HL-60/S4 treated with phorbol 12-myristate 13-acetate at 8.2 ng/mL for 4 days and 3 days (cell line): ENCODE measurements around the gene MYH15.
"Not testable (repeated sequence)": the region's sequence is repeated elsewhere in the genome, so short reads cannot be mapped to it uniquely, and the experiment has no call there.

Experiments used
- in situ Hi-C: fragments of 300-500 bp; cut with MboI; formaldehyde crosslinking; loops from 2 replicates; pipeline ENCODE4 v1.15.0; 2022; ENCODE audit warnings: low sequenced_read_pairs

The MYH15 gene

DNA sequence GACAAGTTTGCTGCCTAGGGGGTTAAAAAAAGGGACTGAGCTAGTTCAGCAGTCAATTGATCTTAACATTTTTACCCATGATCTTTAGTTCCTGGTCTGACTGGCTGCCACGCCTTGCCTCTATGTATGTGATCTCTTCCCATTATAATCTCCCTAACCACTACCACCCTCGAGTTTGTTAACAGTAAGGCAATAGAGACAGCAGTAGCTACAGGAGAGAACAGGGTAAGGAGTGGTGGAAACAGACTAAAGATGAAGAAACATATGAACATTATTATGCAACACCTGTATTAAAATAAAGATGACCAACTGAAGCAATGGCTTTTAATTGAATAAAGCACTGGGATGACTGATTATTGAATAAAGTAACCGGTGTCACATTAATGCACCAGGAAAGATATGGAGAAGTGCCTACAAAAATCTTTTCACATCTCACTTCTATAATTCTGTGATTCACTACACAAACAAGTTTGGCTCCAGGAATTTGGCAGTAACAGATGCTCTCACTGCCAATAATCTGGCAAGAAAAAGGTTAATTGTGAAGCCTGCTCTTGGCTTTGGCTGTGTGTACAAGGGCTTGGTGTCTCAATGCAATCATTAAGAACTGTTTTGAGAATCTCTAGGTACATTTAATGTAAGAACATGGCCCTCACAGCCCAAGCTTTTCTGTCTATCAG is 118.3 kb downstream of the MYH15 start:
- in situ Hi-C loops, result no loop called here

DNA sequence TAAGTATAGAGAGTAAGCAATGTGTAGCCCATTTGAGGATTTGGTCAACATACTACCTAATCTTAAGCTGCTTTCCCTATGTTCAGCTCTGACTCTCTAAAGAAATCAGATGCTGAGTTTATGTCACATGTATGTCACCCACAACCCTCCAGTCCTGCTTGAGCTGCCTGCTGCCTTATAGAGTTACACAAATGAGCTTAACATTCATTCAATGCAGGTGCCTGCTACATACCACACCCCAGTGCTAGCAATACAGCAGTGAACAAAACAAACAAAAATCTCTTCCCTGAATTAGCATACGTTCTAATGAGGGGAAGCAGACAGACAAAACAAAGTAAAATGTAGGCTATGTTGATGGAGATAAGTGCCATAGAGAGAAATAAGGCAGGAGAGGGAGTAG is 121.0 kb downstream of the MYH15 start:
- in situ Hi-C loops, result no loop called here

DNA sequence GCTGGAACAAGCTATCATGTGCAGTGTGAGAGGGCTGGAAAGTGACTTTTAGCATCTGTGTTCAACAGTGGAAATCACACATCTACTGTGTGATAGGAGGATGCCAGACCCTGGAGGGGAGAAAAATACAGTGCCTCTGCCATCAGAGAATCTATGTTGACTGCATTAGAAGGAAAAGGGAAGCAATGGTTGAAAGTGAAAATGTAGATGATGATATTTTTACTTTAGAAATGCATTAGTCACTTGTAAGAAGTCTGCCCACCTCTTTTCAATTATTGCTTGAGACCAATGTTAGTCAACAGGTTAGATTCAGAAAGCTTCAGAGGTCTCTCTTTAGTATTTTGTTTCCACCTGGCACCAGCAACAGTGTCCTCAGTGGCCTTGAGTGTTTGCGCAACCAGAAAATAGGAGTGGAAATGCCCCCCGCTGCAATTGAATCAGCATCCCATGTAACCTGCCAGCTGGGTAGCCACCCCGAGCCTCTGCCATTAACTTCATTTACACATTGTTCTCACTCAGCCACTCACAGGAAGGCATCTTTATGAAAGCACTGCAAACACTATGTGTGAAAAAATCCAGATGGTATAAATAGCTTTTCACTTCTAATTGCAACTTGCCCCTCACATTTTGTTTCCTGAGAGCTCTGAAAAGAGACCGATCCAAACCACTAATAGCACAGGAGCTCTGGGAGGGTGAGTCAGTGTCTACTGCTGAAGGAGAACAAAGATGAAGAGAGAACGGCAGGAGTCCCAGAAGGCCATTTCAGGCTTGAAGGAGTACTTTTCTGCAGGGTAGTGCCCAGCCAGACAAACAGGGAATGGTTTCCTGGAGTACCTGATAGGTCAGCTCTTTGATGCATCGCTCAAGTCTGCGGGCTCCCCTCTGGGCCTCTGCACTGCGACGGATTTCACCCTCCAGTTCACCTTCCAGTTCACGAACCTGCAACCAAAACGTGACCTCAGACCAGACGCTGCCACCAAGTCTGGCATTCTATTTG is 122.0 kb downstream of the MYH15 start:
- in situ Hi-C loops, result no loop called here

DNA sequence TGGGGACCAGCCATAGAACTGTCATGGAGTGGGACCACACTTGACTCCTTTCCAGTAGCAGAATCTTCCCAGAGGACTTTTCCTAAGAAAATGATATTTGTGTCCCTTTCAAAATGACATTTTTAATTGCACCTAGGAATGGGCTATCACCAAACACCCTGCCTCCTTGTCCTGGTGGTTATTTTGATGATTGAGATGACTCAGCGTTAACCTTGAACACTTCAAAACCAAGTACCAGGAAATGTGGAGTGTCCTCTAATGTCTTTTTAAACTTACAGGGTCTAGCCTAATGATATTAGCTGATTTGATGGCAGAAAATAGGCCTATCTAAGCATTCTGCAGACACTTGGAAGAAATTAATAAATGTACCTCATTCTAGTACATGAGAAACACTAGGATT is 123.3 kb downstream of the MYH15 start:
- in situ Hi-C loops, result no loop called here

DNA sequence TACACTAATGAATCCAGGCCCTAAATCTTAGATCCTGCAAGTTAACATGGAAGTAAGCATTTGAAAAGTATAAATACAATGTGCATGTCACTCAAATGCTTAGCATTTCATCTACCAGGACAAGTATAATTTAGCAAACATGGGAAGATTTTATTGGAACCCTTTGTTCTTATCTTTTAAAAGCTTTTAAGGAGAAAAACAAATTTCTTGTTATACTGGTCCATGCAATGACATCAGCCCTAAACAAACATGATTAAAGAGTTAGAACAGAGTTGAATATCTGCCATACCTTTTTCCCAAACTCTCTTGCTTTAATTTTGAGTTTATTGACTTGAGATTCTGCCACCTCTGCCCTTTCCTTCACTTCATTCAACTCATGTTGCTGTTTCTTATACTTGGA is 127.1 kb downstream of the MYH15 start:
- in situ Hi-C loops, result no loop called here

DNA sequence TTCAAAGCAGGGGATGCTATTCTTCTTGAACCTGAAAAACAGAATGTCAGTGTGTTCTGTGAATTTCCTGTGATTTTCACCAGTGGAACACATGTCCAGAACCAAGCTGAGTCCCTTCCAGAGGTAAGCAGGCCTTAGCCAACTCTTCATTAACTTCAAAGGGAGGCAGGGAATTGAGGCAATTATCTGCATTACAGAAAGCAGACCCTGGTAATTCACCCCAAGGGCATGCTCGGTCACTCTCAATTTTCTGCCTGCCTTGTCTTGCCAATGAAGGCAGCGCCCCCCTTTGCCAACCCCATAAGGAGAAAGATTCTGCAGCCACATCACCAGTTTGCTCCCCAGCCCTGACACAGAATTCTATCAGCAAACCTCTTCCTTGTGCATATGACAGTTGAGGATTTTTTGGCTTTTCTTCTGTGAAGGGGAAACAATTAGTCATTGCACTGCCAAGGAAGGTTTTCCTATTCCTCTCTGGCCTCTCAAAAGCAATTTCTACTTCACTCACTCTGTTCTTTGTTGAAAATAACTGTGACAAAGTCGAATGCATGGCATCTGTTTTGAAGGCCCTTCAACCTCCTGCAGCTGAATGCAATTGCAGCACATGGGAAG is 128.8 kb downstream of the MYH15 start:
- in situ Hi-C loops, result no loop called here

DNA sequence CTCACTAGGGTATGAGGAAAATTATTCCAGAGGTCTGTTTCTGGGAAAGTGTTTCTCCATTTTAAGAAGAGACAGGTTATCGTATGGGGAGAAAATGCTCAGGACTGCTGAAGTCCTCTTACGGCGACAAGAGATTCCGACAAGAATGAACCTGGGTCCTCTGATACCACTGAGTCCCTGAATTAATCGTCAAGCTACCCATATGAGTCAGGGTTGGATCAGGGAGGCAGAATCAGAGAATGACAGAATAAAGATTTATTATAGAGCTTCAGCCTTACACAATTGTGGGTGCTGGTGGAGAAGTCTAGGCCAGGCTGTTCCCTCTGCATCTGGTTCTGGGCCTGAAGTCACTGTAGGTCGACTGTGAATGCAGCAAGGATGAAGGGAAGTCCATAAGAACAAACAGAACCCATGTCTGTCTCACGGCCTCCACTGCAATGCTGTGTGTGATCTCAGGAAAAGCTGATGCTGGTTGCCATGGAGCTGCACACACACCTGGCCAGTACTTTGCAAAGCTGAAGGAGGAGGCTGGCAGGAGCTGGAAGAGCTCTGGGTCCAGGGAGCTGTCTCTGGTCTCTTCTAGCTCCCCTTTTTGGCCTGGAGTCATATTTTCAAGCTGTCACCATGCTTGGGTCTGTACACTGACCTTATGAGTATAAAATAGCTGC is 130.1 kb downstream of the MYH15 start:
- in situ Hi-C loops, result no loop called here

GRCh38 chr3:108378952-108379342 is 131.4 kb downstream of the MYH15 start:
- in situ Hi-C loops, result not testable (repeated sequence)

GRCh38 chr3:108378153-108378951 is 132.0 kb downstream of the MYH15 start:
- in situ Hi-C loops, result no loop called here

DNA sequence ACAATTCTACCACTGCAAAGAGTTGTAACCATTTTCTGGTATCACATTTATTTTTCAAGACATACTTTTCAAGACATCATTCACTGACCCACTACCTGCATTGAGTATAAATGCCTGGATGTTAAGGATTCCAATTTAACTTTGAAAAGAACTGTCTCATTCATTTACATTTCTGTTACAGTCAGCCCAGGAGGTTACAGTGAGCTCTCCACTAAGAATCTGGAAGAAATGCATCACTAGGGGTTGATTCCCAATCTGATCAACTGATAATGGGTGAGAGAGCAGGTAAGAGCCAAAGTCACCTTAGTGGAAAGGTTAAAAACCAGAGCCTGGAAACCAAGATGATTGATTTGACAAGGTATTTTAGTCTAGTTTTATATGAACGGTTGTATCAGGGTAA is 133.0 kb downstream of the MYH15 start:
- in situ Hi-C loops, result no loop called here

GRCh38 chr3:108376026-108376425 is 134.4 kb downstream of the MYH15 start:
- in situ Hi-C loops, result no loop called here

DNA sequence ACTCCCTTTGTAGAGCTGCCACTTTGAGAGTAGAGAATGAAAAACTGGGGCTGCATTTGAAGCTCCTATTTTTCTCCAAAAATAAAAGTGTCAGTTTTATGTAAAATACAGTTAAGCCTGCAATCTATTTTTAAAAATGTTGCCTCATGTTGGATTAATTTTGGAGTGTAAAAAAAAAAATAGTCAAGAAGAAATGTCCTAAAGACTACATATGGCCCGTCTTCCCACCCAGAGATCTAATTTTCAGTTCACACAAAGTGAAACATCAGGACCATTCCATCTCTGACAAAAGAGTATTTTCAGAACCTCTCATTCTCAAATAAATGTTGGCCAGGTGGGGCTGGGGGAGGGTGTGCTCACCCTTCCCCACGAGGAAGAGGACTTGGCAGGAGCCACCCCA is 151.4 kb downstream of the MYH15 start:
- in situ Hi-C loops, result no loop called here

DNA sequence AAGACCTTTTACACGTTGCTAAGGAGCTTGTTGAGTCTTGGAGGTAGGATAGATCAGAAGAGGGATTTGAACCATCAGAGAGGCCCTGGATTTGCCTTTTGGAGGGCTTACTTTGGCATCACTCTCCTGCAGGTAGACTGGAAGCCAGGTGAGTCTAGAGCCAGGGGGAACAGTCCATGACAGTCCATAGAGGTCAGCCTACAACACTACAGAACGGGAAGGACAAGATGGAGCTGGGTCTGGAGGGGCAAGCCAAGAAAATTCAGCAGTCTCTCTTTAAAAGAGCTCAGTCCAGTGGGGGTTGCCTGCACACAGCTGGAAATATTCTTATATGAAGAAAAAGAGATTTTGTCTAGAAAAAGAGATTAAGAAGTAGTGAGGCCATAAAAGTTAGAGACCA is 153.4 kb downstream of the MYH15 start:
- in situ Hi-C loops, result no loop called here

DNA sequence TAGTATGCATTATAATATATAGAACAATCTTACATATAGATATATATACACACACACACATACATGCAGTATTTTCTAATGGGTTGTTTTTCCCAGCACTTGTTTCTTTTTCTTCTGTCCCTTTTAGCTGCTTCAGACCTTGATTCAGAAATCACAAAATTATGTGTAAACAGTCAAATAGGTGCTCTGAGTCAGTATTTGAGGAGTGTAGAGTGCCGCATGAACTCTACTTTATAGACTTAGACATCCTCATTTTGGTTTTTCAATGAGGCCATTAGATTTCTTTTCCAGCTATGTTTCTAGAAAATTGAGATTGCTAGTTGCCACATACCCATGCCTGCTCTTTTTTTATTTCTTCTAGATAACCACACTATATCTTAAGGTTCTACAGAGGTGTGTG is 155.8 kb downstream of the MYH15 start:
- in situ Hi-C loops, result no loop called here

DNA sequence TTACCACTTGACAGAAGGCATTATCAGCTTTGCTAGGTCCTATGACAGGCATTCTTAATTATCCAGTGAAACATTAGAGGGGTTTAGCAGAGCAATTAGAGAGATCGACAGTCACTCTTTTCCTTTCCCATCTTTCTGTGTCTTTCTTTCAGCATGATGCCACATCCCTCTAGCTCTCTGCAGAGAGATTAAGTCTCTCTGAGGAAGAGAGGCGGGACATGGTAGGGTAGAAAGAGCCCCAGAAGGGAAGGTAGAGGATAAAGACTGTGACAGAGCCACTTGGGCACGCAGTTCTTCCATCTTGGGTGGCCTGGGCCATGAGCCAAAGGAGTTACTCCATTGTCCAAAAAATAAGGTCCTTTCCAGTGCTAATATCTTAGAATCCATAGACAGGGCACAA is 158.2 kb downstream of the MYH15 start:
- in situ Hi-C loops, result no loop called here

DNA sequence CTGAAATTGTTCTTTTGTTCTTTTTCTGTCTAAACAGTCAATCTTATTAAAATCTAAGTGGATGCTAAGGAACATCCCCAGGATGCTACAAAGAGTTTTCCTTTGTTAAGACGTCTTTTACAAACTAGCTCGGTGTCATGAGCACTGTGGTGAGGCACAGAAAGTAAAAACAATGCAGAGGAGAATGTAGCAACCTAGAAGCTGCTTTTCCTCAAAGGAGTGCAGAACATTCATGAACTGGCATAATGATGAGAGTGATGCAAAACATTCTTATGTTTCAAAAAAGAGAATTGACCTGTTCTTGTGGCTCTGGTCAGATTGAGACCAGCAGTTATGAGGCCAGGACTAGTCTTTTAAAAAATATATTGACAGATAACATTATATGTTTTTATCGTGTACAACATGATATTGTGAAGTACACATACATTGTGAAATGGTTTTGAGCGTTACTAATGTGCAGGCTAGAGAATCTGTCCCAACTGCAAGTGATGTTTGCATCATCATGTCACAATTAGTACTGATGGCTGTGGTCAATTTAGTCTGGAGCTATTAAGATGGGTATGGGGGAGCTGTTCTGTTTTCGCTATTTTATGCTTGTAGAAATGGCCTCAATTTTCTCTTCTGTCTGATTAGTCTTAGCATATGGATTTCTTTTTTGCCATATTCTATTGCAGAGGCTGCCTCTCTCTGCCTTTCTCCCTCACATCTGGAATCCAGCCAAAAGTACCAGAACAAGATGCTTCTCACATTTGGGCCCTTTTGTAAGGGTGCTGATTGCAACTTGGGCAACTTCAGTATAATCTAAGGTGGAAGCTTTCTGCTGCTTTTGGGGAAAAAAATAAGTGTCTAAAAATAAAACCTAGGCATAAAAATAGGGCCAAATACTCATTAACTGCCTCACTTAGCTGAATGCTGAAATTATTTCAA is 163.8 kb downstream of the MYH15 start:
- in situ Hi-C loops, result no loop called here

DNA sequence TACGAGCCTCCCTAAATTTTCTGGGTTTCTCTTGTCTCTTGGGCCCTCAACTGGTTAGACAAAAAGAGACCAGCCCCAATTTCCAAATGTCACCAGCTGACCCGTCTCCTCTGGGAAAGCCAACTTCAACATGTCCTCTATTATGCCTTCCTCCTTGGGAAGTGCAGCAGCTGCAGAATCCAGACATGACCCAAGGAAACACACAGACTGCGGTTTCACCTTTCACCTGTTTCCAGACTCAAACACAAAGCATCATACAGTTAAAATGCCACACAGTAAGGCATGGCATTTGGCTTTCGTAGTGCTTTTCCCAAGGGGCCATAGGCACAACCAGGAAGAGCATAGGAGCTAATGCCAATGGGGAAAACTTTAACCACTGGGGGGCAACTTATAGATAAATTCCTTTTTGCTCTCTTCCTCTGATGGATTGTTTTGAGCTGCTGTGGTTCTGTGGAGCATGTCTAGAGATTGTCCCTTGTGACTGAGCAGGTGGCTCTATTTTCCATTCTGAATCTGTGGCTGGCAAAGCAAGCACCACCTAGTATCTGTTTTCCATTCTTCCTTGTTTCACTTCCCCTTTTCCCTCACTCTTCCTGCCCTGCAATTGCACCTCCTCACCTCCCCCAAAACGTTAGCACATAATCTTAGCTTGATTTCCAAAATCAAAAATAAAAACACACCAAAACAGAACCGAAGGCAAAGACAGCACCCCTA is 164.7 kb downstream of the MYH15 start:
- in situ Hi-C loops, result no loop called here

DNA sequence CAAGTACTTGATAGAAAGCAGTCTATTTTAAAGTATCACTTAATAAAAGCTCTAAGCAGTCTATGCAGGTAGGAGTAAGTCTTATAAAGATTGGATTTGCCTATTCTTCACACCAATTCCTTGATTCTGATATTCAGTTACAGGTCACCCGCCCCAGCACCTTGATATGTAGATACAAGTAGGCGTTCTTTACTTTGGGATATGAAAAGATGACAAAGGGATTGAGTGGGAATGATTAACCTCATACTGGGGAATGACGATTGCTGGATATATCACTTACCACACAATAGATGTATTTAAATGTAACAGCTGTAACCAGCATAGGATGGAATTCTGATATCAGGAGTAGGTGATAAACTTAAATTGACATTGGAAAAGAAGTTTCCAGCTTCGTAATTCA is 166.9 kb downstream of the MYH15 start:
- in situ Hi-C loops, result no loop called here
